MCF 10A (cell line): ENCODE measurements around the gene FGR. TPM values are rescaled to one million over a fixed set of nuclear protein-coding genes. Genes with fewer than 3 reads are reported as not detected.

Source experiments
- BruUV-seq: library from RNA; stranded (reverse); fragments of 400-500 nt; replicated peaks from 2 replicates; lab custom pipeline; 2021; lab: Mats Ljungman, UMichigan
- CTCF ChIA-PET: fragments of 300-600 bp; sonication (Branson Sonifier 250); formaldehyde crosslinking; extraction: SDS; loops from one replicate; lab custom pipeline; 2021; ENCODE audit warnings: antibody characterized with exemption, inconsistent platforms; lab: Yijun Ruan, JAX
- POLR2A ChIA-PET: fragments of 300-600, 350-650 bp; sonication (Branson Sonifier 250); formaldehyde crosslinking; extraction: SDS; loops from one replicate; lab custom pipeline; 2020; ENCODE audit warnings: antibody characterized with exemption, inconsistent platforms; lab: Yijun Ruan, JAX
- DNase-seq: peaks from one replicate; pipeline ENCODE4 v3.0.0-alpha.2; 2018; ENCODE audit not compliant: unreplicated experiment
- H3K27ac Mint-ChIP-seq: one replicate; pipeline ENCODE4 v1.8.0; 2022; ENCODE audit warnings: mild to moderate bottlenecking, low read depth, mixed read lengths; ENCODE audit not compliant: unreplicated experiment
- H3K27me3 Mint-ChIP-seq: one replicate; pipeline ENCODE4 v1.8.0; 2022; ENCODE audit warnings: mixed read lengths; ENCODE audit not compliant: insufficient read depth, unreplicated experiment
- H3K36me3 Mint-ChIP-seq: one replicate; pipeline ENCODE4 v1.8.0; 2022; ENCODE audit warnings: mild to moderate bottlenecking, moderate library complexity, mixed read lengths; ENCODE audit not compliant: insufficient read depth, unreplicated experiment
- H3K4me1 Mint-ChIP-seq: one replicate; pipeline ENCODE4 v1.8.0; 2022; ENCODE audit warnings: mixed read lengths; ENCODE audit not compliant: insufficient read depth, unreplicated experiment
- H3K4me3 Mint-ChIP-seq: one replicate; pipeline ENCODE4 v1.8.0; 2022; ENCODE audit warnings: mild to moderate bottlenecking, moderate library complexity, mixed read lengths; ENCODE audit not compliant: unreplicated experiment
- H3K9me3 Mint-ChIP-seq: one replicate; pipeline ENCODE4 v1.8.0; 2022; ENCODE audit warnings: mixed read lengths; ENCODE audit not compliant: unreplicated experiment
- CTCF ChIP-seq: fragments of 200-600 bp; IDR thresholded peaks from one replicate; pipeline ENCODE4 v1.8.0; 2022; ENCODE audit warnings: antibody characterized with exemption, mild to moderate bottlenecking; ENCODE audit not compliant: unreplicated experiment
- intact Hi-C: fragments of 100-400 bp; cut with micrococcal nuclease; formaldehyde crosslinking; loops from 2 replicates; pipeline ENCODE4 v1.14.1; 2022
- total RNA-seq: library from RNA; stranded (reverse); gene quantifications from 2 replicates; pipeline ENCODE4 v1.2.3, GENCODE V29; 2022

FGR gene
- total RNA-seq, 1 experiment from 2014 or later = not detected

GRCh38 chr1:27577504-27578188 lies 57.3 kb downstream of the FGR start:
- CTCF ChIA-PET = interaction anchor here (0.6 to 1.1 kb wide), 4 partner anchors 10 to 76 kb away, joined by 3 to 6 read pairs (median 4); no protein-coding TSS in a partner anchor
- no peak overlapping the region for H3K4me3 Mint-ChIP-seq
- no peak for DNase-seq
- H3K4me1 Mint-ChIP-seq = peaks cover 30% of the 10 kb centered on the region
- no peaks in the 10 kb centered on the region for H3K9me3 Mint-ChIP-seq
- intact Hi-C loops = no loop called here
- no peak for TF ChIP-seq CTCF
- BruUV-seq = no TSS peak
- POLR2A ChIA-PET = interaction anchor here (0.7 to 2.7 kb wide), 4 partner anchors 13 to 94 kb away, joined by 3 to 9 read pairs (median 4); partner anchors contain the start of gene IFI6
- H3K27me3 Mint-ChIP-seq = no peaks in the 10 kb centered on the region
- H3K36me3 Mint-ChIP-seq = no peaks in the 10 kb centered on the region
- H3K27ac Mint-ChIP-seq = peak overlapping the region; percentile 57

GRCh38 chr1:27576806-27577227 lies 58.2 kb downstream of the FGR start:
- peak overlapping the region; percentile 53 for H3K4me3 Mint-ChIP-seq

GRCh38 chr1:27575840-27576331 lies 59.1 kb downstream of the FGR start:
- peak; percentile 49 for DNase-seq
- intact Hi-C loops = loop anchor here (2.0 kb wide), 1 partner anchor 27 kb away; no protein-coding TSS in a partner anchor
- ChIA-PET POLR2A (interaction anchor here (0.9 to 2.7 kb wide), 8 partner anchors 9 to 110 kb away, joined by 3 to 9 read pairs (median 5); partner anchors contain the start of gene WASF2), CTCF (interaction anchor here (0.6 to 1.4 kb wide), 9 partner anchors 7 to 618 kb away, joined by 3 to 6 read pairs (median 3); no protein-coding TSS in a partner anchor)
- Mint-ChIP-seq H3K27ac (no peak overlapping the region), H3K36me3 (no peaks in the 10 kb centered on the region), H3K9me3 (no peaks in the 10 kb centered on the region), H3K27me3 (no peaks in the 10 kb centered on the region), H3K4me1 (peaks cover 32% of the 10 kb centered on the region), H3K4me3 (peak overlapping the region; percentile 53)
- BruUV-seq = no TSS peak
- no peak for TF ChIP-seq CTCF

More at GRCh38 chr1:27576806-27577227, 58.2 kb downstream of the FGR start:
- Mint-ChIP-seq H3K36me3 (no peaks in the 10 kb centered on the region), H3K4me1 (peaks cover 27% of the 10 kb centered on the region), H3K27ac (peak overlapping the region; percentile 57), H3K27me3 (no peaks in the 10 kb centered on the region), H3K9me3 (no peaks in the 10 kb centered on the region)
- BruUV-seq = no TSS peak
- POLR2A ChIA-PET = interaction anchor here (0.7 to 2.7 kb wide), 3 partner anchors 14 to 37 kb away, joined by 3 to 9 read pairs (median 4); no protein-coding TSS in a partner anchor
- DNase-seq = no peak
- intact Hi-C loops = no loop called here
- CTCF ChIA-PET = interaction anchor here (0.5 to 1.4 kb wide), 9 partner anchors 8 to 43 kb away, joined by 3 to 6 read pairs (median 3); partner anchors contain the start of gene AHDC1
- TF ChIP-seq CTCF = no peak
